ENCODE results near the gene PDIA3.
"Not testable (repeated sequence)": the region's sequence is repeated elsewhere in the genome, so short reads cannot be mapped to it uniquely, and the experiment has no call there.

The PDIA3 gene

DNA sequence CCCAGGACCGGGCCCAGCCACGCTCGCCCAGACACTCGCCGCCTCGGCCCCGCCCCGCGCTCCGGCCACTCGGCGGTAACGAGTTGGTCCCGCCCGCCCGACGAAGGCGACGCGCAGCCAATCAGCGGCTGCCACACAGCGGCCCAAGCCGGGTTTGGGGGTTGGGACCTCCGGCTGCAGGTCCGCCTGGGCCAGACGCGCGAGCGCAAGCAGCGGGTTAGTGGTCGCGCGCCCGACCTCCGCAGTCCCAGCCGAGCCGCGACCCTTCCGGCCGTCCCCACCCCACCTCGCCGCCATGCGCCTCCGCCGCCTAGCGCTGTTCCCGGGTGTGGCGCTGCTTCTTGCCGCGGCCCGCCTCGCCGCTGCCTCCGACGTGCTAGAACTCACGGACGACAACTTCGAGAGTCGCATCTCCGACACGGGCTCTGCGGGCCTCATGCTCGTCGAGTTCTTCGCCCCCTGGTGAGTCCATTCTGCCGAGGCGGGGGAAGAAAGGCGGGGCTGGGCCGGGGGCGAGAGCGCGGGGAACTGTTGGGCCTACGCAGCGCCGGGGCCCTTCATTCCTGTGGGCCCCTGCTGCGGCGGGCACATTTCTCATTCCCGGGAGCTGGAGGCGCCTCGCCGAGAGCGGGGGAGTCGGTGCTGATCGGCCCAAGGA is at the start of gene PDIA3:
TSS of gene PDIA3 (plus strand) at position 194 of the 658 bp plus-strand sequence. CDS start at position 296, 102 bp downstream.
- peak; percentile 97 for DNase-seq (ENCODE audit: low spot score)

DNA sequence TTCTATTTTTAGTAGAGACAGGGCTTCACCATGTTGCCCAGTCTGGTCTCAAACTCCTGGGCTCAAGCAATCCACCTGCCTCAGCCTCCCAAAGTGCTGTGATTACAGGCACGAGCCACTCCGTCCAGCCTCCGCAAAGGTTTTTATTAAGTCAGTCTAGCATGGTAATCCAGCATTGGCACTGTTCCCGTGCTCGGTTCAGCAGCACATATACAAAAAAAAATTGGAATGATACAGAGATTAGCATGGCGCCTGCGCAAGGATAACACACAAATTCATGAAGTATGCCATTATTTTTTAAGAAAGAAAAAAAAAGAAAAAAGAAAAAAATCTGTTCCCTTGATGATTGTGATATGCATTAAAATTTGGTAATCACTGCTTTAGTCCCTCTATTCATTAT is 44.1 kb upstream of the PDIA3 start:
- DNase-seq (ENCODE audit: low spot score): no peak

DNA sequence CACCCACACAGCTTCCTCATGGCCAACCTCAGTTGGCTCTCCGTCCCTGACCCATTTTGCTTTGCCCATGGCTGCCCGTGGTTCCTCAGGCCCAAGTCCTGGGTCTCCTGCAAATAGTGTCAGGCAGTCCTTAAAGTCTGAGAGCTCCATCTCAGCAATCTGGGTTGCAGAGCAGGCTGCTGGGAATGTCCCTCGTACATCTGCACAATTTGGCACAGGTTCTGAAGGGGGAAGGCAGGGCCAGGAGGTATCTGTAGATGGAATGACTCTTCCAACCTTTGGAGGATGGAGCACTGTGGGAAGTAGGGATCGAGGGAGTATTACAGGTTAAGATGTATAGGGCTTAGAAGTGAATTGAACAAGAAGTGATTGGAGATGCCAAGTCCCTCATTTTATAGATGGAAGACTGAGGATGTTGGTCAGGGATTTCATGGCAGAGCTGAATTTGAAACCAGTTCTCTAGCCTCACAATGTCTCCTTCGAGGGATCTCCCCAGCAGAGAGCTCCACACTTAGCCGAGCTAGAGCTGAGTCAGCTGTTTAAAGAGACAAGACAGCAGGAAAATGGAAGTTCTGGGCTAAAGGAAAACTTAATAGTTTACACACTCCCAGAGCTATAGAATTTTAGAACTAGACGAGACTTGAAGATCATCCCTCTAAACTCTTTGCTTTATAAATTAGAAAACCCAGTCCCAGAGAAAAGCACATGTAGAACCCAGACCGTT is 43.4 kb upstream of the PDIA3 start:
- DNase-seq (ENCODE audit: low spot score): no peak

DNA sequence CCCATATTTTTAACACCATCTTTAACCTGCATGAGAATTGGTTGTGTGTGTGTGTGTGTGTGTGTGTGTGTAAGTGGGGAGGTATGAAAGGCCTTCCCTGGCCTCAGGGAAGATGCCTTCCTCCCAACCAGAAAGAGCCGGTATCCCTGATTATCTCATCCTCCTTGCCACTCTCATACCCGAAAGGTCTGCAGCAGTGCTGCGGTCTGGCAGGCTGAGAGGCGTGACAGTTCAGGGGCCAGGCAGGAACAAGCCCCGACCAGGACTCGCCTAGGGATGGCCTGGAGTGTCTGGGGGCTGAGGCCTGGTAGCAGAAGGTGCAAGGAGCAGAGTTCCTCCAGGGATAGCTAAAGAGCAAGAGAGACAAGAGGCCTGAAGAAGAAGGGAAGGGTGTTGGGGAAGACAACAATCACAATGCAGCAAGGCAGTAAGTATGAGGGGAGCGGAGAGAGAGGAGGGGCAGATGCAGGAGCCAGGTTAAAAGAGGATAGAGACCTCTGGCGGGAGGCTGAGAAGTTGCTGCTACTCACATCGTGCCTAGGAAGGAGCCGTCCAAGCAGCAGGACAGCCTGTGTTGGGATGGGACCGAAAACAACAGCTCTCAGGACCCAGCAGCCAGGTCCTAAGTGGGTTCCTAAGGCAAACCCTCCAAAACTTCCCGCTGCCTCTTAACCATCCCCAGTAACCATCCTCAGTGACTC is 35.7 kb upstream of the PDIA3 start:
- DNase-seq (ENCODE audit: low spot score): not testable (repeated sequence)

DNA sequence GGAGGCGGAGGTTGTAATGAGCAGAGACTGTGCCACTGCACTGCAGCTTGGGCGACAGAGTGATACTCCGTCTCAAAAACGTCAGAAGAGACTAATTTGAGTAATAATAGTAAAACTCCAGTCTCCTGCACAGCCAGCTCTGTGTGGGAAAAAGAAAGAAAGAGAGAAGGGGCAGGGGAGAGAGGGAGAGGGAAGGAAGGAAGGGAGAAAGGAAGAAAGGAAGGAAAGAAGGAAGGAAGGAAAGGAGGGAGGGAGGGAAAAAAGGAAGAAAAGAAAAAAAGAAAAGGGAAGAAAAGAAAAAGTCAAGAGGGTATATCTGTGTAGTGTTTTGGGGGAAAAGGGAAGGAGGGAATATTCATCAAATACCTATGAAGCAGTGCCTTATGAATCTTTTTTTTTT is 23.1 kb upstream of the PDIA3 start:
- no peak for DNase-seq (ENCODE audit: low spot score)

DNA sequence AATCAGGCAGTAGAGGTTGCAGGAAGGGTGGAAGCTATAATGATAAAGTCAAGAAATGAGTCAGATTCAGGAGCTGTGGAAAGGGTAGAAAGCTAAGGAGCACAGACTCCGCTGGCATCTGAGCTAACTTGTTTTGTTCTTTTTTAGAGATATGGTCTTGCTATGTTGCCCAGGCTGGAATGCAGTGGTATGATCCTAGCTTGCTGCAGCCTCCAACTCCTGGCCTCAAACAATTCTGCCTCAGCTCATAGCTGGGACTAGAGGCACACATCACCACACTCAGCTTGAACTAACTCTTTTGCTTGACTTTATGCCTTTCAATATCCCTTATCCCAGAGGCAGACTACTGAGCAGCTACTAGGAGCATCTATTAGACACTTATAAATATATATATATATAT is 19.9 kb upstream of the PDIA3 start:
- DNase-seq (ENCODE audit: low spot score): not testable (repeated sequence)

DNA sequence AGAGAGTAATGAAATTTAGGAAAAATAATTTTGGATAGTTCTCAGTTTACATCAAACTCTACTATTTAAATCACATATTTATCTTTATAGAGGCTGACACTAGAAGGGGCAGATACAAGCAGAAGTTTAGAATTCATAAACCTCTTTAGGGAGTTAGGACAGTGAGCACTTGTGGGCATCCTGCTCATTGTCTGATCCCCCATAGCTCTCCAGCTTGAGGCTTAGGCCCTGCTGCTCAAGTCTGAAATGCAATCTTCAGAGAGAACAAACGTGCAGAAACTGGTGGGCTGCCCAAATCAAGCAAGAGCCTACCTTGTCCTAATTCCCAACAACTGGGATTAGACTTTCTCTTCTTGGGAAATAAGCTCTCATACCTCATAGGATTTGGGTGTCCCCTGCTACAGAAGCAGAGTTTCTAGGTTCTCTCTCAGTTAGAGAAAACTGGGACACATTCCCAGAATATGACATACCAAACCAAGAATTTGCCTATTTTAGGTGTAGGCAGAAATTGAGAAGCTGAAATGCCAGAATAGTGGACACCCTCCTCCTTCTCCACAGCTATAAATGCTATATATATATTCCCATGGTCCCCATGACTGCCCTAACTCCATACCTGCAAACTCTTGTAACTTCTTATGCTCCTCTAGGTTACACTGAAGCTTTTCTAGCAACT is 18.0 kb upstream of the PDIA3 start:
- not testable (repeated sequence) for DNase-seq (ENCODE audit: low spot score)

DNA sequence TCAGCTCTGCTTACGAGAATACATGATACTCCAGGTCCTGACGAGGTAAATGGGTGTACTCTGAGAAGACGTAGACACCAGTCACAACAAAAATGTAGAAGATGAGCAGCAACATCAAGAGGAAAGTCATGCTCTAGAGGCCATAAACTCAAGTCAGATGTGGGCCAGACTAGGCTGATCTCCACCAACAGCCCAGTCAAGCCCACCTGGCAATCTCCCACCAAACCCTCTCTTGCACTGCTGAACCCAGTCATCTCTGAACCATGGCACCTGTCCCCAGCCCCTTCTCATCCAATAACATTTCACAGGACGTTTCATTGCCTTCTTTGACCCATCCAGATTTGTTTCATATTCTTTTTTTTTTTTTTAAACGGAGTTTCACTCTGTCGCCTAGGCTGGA is 10.8 kb upstream of the PDIA3 start:
- no peak for DNase-seq (ENCODE audit: low spot score)

DNA sequence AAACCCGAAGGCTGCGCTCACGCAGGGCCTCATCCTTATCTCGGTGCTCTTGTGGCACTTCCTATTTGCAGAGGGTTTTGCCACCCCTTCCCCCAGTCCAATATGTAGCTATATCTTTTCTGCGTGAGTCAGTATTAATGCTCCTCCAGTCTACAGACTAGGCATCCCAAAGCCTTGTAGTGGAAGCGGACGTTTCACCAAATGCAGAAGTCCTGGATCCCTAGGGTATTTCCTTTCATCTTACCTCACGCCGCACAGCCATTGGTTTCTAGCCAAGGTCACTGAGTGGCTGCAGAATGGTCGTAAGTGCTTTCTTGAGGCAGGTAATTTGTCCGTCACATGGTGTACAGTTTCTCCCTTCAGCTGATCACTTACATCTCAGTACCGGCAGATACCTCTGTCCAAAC is 668 bp downstream of the PDIA3 start:
- DNase-seq (ENCODE audit: low spot score): not testable (repeated sequence)

DNA sequence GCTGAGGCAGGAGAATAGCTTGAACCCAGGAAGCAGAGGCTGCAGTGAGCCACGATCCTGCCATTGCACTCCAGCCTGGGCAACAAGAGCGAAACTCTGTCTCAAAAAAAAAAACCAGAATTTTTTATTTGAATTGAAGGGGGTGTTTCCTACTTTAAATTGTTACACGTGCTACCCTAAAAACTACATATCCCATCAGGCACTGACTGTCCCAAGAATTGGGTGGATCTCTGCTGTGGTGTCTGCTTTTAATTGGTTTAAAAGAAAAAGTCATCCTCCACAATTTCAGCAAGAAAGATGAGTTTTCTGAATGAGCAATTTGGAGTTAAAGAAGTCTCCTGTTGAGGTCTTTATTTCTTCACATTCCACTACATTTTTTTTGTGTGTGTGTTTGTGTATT is 2.1 kb downstream of the PDIA3 start:
- no peak for DNase-seq (ENCODE audit: low spot score)

DNA sequence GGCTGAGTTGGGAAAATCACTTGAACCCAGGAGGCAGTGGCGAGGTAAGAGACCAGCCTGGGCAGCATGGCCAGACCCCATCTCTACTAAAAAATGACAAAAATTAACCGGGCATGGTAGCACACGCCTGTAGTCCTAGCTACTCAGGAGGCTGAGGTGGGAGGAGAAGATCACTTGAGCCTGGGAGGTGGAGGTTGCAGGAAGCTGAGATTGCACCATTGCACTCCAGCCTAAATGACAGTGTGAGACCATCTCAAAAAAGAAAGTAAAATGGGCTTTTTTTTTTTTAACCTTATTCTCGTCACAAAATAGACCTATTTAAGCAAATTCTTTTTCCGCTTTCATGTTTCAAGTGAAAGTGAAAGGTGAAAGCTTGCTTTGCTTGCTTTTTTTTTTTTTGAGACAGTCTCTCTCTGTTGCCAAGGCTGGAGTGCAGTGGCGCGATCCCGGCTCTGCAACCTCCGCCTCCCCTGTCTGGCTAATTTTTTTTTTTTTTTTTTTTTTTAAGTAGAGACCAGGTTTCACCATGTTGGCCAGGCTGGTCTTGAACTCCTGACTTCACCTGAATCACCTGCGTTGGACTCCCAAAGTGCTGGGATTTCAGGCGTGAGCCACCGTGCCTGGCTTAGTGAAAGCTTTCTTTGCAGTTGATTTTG is 3.6 kb downstream of the PDIA3 start:
- no peak for DNase-seq (ENCODE audit: low spot score)

DNA sequence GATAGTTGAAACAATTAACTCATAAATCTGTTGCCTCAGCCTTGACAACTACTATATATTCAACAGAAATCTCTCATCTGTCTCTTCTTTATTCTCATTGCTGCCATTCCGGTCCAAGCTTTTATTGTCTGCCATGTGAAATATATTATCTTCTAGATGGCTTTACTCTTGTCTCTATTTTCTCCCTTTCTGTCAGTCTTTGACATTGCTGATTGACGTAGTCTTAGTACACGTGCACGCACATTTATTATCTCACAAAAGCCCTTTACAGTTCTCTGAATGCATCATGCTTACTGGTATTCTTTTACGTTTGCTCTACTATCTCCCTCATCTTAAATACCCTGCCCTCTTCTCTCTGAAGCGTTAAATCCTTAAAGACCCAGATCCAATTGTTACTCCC is 5.6 kb downstream of the PDIA3 start:
- no peak for DNase-seq (ENCODE audit: low spot score)

DNA sequence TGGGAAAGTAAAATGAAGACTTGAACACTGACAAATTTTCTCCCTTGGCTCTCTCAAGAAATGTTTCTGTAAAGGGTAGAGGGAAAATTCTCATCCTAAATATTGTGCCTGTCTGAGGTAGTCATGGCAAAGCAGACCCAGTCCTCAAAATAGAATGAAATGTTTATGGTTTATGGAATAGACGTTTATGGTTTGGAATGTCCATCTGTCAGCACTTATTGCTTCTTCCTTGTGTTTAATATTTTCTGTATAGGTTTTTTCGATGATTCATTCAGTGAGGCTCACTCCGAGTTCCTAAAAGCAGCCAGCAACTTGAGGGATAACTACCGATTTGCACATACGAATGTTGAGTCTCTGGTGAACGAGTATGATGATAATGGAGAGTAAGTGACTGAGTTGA is 16.6 kb downstream of the PDIA3 start:
- DNase-seq (ENCODE audit: low spot score): no peak

DNA sequence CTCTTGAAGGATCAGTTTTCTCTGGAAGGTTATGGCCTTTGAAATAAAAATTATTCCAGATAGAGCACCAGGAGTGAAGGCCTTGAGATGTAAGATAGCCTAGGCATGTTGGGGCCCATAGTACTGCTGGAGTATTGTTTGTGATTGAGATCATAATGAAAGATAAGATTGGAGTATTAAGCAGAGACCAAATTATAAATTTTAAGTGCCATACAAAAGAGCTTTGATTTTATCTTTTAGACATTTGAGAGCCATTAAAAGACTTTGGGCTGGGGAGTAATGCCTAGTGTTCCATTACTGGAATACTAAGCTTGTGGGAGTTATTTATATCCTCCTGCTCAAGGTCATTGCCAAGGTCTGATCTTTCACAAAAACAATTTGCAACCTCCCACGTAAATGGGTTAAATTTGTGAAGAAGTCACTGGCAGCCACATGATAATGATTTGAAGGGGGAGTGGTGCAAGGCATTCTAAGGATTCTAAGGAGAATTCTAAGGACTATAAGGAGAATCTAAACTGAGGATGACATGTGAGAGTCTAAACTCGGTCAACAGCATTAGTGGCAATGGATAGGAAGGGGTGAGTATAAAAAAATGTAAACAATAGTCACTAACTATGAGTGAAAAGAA is 17.7 kb downstream of the PDIA3 start:
- no peak for DNase-seq (ENCODE audit: low spot score)

DNA sequence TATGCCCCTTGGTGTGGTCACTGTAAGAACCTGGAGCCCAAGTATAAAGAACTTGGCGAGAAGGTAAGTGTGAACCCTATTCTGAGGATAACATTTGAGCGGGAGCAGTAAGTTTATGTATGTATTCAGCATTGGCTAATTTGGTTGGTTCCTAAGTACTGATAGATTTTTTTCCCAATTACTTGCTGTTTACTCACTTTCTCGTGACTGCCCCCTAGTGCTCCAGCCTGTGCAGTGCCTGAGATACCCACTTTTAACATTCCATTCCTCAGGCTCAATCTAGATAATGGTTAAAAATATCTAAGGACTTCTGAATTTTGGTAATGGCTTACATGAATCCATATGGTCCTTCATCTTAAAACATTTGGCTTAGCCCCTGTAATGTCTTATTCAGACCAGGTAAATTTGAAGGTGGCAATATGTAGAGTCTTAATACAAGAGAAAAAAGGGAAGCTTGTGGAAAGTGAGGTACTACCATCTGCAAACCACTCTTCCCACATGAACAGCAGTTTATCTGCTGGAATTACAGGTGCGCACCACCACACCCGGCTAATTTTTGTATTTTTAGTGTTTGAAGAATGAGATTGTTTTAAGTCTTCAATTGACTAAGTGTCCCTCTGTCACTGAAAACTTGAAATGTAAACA is 23.5 kb downstream of the PDIA3 start:
- peak; percentile 54 for DNase-seq (ENCODE audit: low spot score)

DNA sequence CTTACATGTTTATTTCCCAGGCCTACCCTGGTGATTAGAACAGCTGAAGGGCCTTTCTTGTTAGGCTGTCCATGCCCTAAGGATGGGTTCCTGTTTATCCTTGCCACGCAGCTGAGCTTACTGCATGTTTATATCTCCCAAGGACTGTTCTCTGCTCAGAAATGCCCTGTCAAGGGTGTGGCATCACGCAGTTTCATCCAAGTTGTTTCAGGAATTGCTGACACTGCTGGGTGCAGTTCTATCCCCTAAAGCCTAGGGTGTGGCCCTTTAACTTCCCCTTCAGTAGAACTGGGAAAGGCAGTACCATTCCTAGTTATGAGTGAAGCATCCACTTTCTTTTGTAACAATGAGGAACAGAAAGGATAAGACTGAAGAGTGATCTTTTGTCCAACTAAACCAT is 25.6 kb downstream of the PDIA3 start:
- no peak for DNase-seq (ENCODE audit: low spot score)

DNA sequence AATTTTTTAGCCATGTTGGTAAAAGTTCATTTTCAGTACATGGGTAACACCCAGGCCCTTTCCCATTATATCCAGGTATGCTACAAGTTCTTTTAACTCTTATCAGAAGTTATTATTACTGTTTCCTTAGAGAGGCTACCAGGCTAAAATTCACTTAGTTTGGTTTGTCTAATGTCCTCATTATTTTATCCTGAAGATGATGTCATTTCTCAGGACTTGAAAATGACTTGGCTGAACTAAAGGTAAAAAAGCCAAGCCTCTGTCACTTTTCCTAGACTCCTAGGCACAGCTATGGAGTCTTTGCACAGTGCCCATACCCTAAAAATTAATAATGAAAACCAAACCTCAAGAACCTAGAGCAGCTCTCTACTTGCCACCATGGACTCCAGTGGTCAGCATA is 26.4 kb downstream of the PDIA3 start:
- no peak for DNase-seq (ENCODE audit: low spot score)

DNA sequence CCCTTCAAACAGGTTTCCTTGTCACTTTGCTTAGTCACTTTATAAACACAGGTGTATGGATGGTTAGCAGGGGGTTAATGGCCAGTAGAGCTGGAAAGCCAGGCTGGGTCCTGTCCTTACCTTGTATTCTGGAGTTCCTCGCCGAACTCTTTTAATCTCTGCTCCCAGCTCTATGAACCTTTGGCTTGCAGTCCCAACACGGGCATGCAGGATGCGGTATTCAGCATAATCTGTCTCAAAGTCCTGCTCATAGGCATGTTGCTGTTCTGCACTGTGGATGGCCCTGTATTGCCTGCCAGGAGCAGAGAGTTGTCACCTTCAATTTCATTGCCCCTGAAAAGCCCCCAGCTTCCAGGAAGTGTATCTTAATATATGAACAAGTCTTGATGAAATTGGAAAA is 27.8 kb downstream of the PDIA3 start:
- no peak for DNase-seq (ENCODE audit: low spot score)

DNA sequence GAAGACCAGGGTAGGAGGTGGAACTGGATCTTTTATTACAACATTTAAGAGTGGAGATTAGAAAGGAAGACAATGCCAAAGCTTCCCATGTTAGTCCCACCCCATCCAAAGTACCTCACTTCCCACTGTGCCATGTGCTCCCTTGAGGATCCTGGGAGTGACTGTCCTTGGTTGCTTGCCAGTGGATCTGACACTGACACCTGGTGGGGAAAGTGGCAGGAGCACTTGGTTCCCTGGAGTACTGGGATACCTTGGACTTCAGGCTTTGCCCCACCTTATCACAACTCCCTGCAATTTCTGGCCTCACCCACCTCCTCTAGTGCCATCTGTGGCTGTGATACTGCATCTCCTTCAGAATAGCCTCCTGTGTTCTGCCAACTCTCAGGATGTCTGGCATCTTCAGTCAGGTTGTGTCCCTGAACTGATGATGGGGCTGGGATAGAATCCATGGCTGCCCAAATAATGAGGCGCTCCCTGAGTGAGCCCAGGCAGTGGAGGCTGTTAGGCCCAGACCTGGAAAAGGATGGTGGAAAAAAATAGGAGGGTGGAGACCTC is 29.2 kb downstream of the PDIA3 start:
- DNase-seq (ENCODE audit: low spot score): no peak

DNA sequence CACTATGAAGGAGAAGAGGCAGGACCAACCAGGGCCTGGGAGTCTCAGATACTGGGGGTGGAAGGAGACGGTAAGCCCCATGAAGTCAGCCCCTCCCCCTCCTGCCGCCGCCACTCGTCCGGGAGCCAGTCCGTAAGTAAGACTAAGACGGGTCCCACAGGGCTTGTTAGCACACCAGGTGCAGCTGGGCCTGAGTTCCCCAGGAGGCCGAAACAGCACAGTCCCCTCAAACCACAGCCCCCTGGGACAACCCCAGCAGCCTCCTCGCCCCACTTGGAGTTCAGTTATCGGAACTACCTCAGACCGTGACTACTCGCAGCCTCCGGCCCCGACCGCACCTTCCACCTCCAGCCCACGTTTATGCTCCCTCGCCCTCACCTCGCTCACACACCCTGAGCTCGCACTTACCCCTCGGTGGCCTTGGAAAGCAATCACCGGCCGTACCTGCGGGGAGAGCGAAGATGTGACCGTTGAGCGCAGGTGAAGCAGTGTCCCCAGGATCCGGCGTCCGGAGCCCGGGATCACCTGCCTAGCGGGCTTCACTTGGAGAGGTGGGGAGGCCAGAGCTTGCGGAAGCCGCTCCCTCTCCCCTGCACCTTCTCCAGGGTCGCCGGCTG is 30.0 kb downstream of the PDIA3 start:
- no peak for DNase-seq (ENCODE audit: low spot score)
